B cell (primary cell): ENCODE data around the gene C5orf34. TPM values are rescaled to one million over a fixed set of nuclear protein-coding genes. Genes with fewer than 3 reads are reported as not detected.

Source experiments
- ATAC-seq: fragments of 200-7000 bp; cut with Tn5 transposase; one replicate; pipeline ENCODE4 v1.10.0; 2021; ENCODE audit warnings: low read depth, mild to moderate bottlenecking, moderate number of reproducible peaks, moderate library complexity
- CTCF ChIA-PET: fragments of 350-600 bp; sonication (Branson Sonifier 250); formaldehyde crosslinking; loops from one replicate; lab custom pipeline; 2021; ENCODE audit warnings: antibody characterized with exemption, inconsistent platforms; lab: Charles Lee
- POLR2A ChIA-PET: fragments of 350-600 bp; sonication (Branson Sonifier 250); formaldehyde crosslinking; loops from one replicate; lab custom pipeline; 2021; ENCODE audit warnings: antibody characterized with exemption; lab: Charles Lee
- DNase-seq: peaks from one replicate; pipeline ENCODE4 v3.0.0; 2013
- H2AFZ ChIP-seq: 2 replicates; pipeline ENCODE4 v1.6.1; 2012; ENCODE audit warnings: mild to moderate bottlenecking, low read depth, low read length; ENCODE audit not compliant: insufficient read depth, poor library complexity, severe bottlenecking
- H3K27ac ChIP-seq, 2 donors: 1 replicate in 1 of 2; 2 replicates in 1 of 2; pipeline ENCODE4 v1.5.1; 2012 to 2013; ENCODE audit warnings: low read length in 2 of 2, mild to moderate bottlenecking in 2 of 2, moderate library complexity in 1 of 2
- H3K27me3 ChIP-seq, 4 experiments: fragments of 200-600 bp in 1 of 4; sonication (generic) in 1 of 4; replicated peaks in 1 of 4; 1 replicate in 2 of 4; 2 replicates in 2 of 4; pipeline versions ENCODE4 v1.6.1 to v1.7.0; 2013 to 2016; ENCODE audit warnings: low read length in 3 of 4, mild to moderate bottlenecking in 2 of 4, mixed read lengths in 1 of 4, moderate library complexity in 1 of 4; ENCODE audit not compliant: insufficient read depth in 4 of 4, control insufficient read depth in 3 of 4; ENCODE audit errors: control extremely low read depth in 1 of 4
- H3K36me3 ChIP-seq, 2 experiments: replicated peaks in 1 of 2; 1 replicate in 1 of 2; 2 replicates in 1 of 2; pipeline versions ENCODE4 v1.6.1 to v1.7.1; 2013; ENCODE audit warnings: low read length in 1 of 2; ENCODE audit not compliant: insufficient read depth in 2 of 2, control insufficient read depth in 1 of 2; ENCODE audit errors: control extremely low read depth in 1 of 2, extremely low read depth in 1 of 2
- H3K4me1 ChIP-seq, 2 donors: fragments of 200-600 bp in 1 of 2; sonication (generic) in 1 of 2; 1 replicate in 1 of 2; 2 replicates in 1 of 2; pipeline versions ENCODE4 v1.5.1 to v1.6.1; 2013 to 2017; ENCODE audit warnings: low read length in 2 of 2; ENCODE audit not compliant: control insufficient read depth in 2 of 2, insufficient read depth in 2 of 2
- H3K4me2 ChIP-seq: replicated peaks from 2 replicates; pipeline ENCODE3; 2012; ENCODE audit warnings: mild to moderate bottlenecking, low read depth, low read length; ENCODE audit not compliant: poor library complexity, severe bottlenecking
- H3K4me3 ChIP-seq, 5 experiments: fragments of 200-600 bp in 1 of 5; sonication (generic) in 1 of 5; 1 replicate in 3 of 5; 2 replicates in 2 of 5; pipeline versions ENCODE4 v1.5.1 to v1.7.0; 2011 to 2016; ENCODE audit warnings: low read length in 4 of 5, mild to moderate bottlenecking in 4 of 5, low read depth in 2 of 5, control low read depth in 1 of 5, moderate library complexity in 1 of 5; ENCODE audit not compliant: insufficient read depth in 1 of 5; ENCODE audit errors: control extremely low read depth in 1 of 5, extremely low read depth in 1 of 5
- H3K79me2 ChIP-seq: fragments of 200-600 bp; sonication (generic); one replicate; pipeline ENCODE4 v1.6.0; 2016; ENCODE audit warnings: low read length; ENCODE audit not compliant: control insufficient read depth, insufficient read depth
- H3K9ac ChIP-seq: fragments of 200-600 bp; sonication (generic); 2 replicates; pipeline ENCODE4 v1.6.1; 2017; ENCODE audit warnings: mild to moderate bottlenecking, low read length, moderate library complexity
- H3K9me3 ChIP-seq, 3 donors: one replicate each; pipeline versions ENCODE4 v1.6.1 to v1.7.1; 2013; ENCODE audit warnings: low read length in 2 of 3; ENCODE audit not compliant: control insufficient read depth in 2 of 3, insufficient read depth in 1 of 3; ENCODE audit errors: control extremely low read depth in 1 of 3
- H4K20me1 ChIP-seq: 2 replicates; pipeline ENCODE4 v1.6.0; 2012; ENCODE audit warnings: mild to moderate bottlenecking, low read length; ENCODE audit not compliant: insufficient read depth, control insufficient read depth, poor library complexity, severe bottlenecking
- H3K27ac Mint-ChIP-seq: one replicate; pipeline ENCODE4 v1.8.0; 2021; ENCODE audit warnings: mixed read lengths
- H3K27me3 Mint-ChIP-seq: one replicate; pipeline ENCODE4 v1.8.0; 2021; ENCODE audit warnings: mixed read lengths
- H3K4me1 Mint-ChIP-seq: one replicate; pipeline ENCODE4 v1.8.0; 2021; ENCODE audit warnings: mixed read lengths
- H3K4me3 Mint-ChIP-seq: one replicate; pipeline ENCODE4 v1.8.0; 2021; ENCODE audit warnings: mixed read lengths
- H3K9me3 Mint-ChIP-seq: one replicate; pipeline ENCODE4 v1.8.0; 2022; ENCODE audit warnings: mixed read lengths; ENCODE audit not compliant: insufficient read depth
- EZH2 ChIP-seq: IDR thresholded peaks from 2 replicates; pipeline ENCODE4 v1.6.1; 2012; ENCODE audit warnings: borderline replicate concordance, low read depth, mild to moderate bottlenecking, moderate library complexity, low read length; ENCODE audit not compliant: insufficient read depth, poor library complexity, severe bottlenecking
- WGBS: methylation state at CpG from one replicate; pipeline ENCODE4 v1.1.5; 2013; ENCODE audit warnings: missing lambda C conversion rate; ENCODE audit not compliant: insufficient coverage; 5-methylcytosine and 5-hydroxymethylcytosine counted together
- intact Hi-C: fragments of 100-400 bp; cut with micrococcal nuclease; formaldehyde crosslinking; loops from one replicate; pipeline ENCODE4 v1.10.0; 2022
- polyA plus RNA-seq: library from polyadenylated mRNA; depleted of rRNA; stranded (reverse); fragments of >200 nt; gene quantifications from 2 replicates; pipeline ENCODE4 v1.2.3, GENCODE V29; 2012
- total RNA-seq, 2 donors: library from RNA; stranded (reverse); fragments of 120-200 nt in 1 of 2; gene quantifications; 1 replicate in 1 of 2; 2 replicates in 1 of 2; pipeline versions ENCODE4 v1.2.3 to v1.2.4, GENCODE V29; 2013 to 2022
- TF ChIP-seq, protein P1 (sequence below): fragments of 200-600 bp; IDR thresholded peaks from one replicate; pipeline ENCODE4 v1.8.0; 2022; ENCODE audit warnings: antibody characterized with exemption, mild to moderate bottlenecking

Gene C5orf34
- total and polyA plus RNA-seq, 2 donors (not counting 1 experiment from before 2014, with no cell fraction given): 2.6 to 5.5 TPM

DNA sequence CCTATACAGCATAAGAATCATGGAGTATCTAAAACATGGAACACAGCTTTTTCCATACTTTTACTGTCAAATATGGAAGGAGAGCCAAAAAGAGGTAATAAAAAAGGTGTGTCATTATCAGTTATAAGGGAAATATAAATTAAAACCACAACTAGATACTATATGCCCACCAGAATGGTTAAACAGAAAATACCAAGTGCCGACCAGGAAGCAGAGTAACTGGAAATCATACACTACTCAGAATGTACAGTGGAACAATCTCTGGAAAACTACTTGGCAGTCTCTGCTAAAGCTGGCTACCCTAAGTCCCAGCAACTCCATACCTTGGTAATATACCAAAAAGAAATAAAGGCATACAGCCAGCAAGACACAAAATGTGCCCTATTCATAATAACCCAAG, 39.5 kb upstream of the C5orf34 start:
- DNase-seq (no peak), ATAC-seq (no peak)
- Mint-ChIP-seq H3K4me1 (peaks cover 21% of the 10 kb centered on the region), H3K9me3 (no peaks in the 10 kb centered on the region), H3K27ac (no peak overlapping the region), H3K4me3 (no peak overlapping the region), H3K27me3 (no peaks in the 10 kb centered on the region)
- H4K20me1 ChIP-seq: peaks cover 39% of the 10 kb centered on the region
- CTCF ChIA-PET: interaction anchor here (0.6 to 2.8 kb wide), 4 partner anchors 11 to 70 kb away, joined by 3 to 21 read pairs (median 12); partner anchors contain the start of genes NNT and TMEM267
- TF ChIP-seq, protein P1, sequence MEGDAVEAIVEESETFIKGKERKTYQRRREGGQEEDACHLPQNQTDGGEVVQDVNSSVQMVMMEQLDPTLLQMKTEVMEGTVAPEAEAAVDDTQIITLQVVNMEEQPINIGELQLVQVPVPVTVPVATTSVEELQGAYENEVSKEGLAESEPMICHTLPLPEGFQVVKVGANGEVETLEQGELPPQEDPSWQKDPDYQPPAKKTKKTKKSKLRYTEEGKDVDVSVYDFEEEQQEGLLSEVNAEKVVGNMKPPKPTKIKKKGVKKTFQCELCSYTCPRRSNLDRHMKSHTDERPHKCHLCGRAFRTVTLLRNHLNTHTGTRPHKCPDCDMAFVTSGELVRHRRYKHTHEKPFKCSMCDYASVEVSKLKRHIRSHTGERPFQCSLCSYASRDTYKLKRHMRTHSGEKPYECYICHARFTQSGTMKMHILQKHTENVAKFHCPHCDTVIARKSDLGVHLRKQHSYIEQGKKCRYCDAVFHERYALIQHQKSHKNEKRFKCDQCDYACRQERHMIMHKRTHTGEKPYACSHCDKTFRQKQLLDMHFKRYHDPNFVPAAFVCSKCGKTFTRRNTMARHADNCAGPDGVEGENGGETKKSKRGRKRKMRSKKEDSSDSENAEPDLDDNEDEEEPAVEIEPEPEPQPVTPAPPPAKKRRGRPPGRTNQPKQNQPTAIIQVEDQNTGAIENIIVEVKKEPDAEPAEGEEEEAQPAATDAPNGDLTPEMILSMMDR: no peak
- no peak for TF ChIP-seq EZH2
- intact Hi-C loops: loop anchor here (10.0 kb wide), 1 partner anchor 1630 kb away; the partner anchor contains the start of gene FBXO4
- H3K4me2 ChIP-seq: peak overlapping the region; percentile 15
- no peak overlapping the region for H3K4me3 ChIP-seq
- H3K27me3 ChIP-seq: no peaks in the 10 kb centered on the region
- H3K36me3 ChIP-seq: peaks cover 2 to 37% of the 10 kb centered on the region in 2 experiments
- peaks cover 68% of the 10 kb centered on the region for H3K79me2 ChIP-seq
- WGBS: 83% methylated on average over 1 of the region's 1 CpG
- no peak overlapping the region for H3K9ac ChIP-seq
- POLR2A ChIA-PET: interaction anchor here (0.6 to 2.9 kb wide), 2 partner anchors 70 to 73 kb away, joined by 3 to 18 read pairs; partner anchors contain the start of gene TMEM267
- peaks cover 14 to 31% of the 10 kb centered on the region in 2 donors for H3K4me1 ChIP-seq
- no peak overlapping the region for H3K27ac ChIP-seq
- H2AFZ ChIP-seq: no peak overlapping the region
- no peaks in the 10 kb centered on the region for H3K9me3 ChIP-seq

DNA sequence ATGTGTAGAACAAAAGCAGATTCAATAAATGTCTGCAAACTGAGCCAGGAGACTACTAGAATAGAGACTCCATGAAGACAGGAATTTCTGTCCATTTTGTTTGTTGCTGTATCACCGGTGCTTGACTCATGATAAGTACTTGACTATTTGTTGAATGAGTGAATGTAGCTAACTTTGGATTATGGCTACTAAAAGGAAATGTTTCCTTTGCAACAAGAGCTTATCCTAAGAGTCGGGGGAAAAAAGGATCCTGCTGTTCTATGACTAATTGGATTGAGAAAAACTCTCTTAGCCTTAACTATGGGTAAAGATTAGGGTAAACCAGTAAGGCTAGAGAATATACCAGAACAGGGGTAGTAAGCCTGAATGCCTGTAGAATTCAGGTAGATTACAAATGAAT, 38.4 kb upstream of the C5orf34 start:
- TF ChIP-seq, protein P1: no peak
- no peak for TF ChIP-seq EZH2

More for the DNA sequence above, 38.4 kb upstream of the C5orf34 start:
- H3K36me3 ChIP-seq: peaks cover 2 to 45% of the 10 kb centered on the region in 2 experiments
- intact Hi-C loops: loop anchor here (10.0 kb wide), 1 partner anchor 1629 kb away; the partner anchor contains the start of gene FBXO4
- no peaks in the 10 kb centered on the region for H3K27me3 ChIP-seq
- no peak overlapping the region for H3K4me2 ChIP-seq
- H4K20me1 ChIP-seq: peaks cover 39% of the 10 kb centered on the region
- ChIA-PET CTCF (interaction anchor here (0.7 kb wide), 1 partner anchor 14 kb away, joined by 3 read pairs; no protein-coding TSS in a partner anchor), POLR2A (no interaction called here)
- Mint-ChIP-seq H3K27me3 (no peaks in the 10 kb centered on the region), H3K4me3 (no peak overlapping the region), H3K4me1 (peaks cover 24% of the 10 kb centered on the region), H3K9me3 (no peaks in the 10 kb centered on the region), H3K27ac (no peak overlapping the region)
- DNase-seq (no peak), ATAC-seq (no peak)
- peaks cover 14 to 31% of the 10 kb centered on the region in 2 donors for H3K4me1 ChIP-seq
- H3K79me2 ChIP-seq: peaks cover 68% of the 10 kb centered on the region
- H2AFZ ChIP-seq: no peak overlapping the region
- no peak overlapping the region for H3K27ac ChIP-seq
- H3K4me3 ChIP-seq: no peak overlapping the region
- no peak overlapping the region for H3K9ac ChIP-seq
- no CpG with 5 or more reads among the region's 2 CpGs for WGBS
- H3K9me3 ChIP-seq: no peaks in the 10 kb centered on the region
